NCI-H524 treated with DMSO at 0.1 percent for 48 hours (cell line): ENCODE measurements around the gene RILPL1.
"Not testable (repeated sequence)": the region's sequence is repeated elsewhere in the genome, so short reads cannot be mapped to it uniquely, and the experiment has no call there.

ENCODE experiments used
- DNase-seq: peaks from one replicate; lab custom pipeline; 2025; lab: John Stamatoyannopoulos, UW

The RILPL1 gene

DNA sequence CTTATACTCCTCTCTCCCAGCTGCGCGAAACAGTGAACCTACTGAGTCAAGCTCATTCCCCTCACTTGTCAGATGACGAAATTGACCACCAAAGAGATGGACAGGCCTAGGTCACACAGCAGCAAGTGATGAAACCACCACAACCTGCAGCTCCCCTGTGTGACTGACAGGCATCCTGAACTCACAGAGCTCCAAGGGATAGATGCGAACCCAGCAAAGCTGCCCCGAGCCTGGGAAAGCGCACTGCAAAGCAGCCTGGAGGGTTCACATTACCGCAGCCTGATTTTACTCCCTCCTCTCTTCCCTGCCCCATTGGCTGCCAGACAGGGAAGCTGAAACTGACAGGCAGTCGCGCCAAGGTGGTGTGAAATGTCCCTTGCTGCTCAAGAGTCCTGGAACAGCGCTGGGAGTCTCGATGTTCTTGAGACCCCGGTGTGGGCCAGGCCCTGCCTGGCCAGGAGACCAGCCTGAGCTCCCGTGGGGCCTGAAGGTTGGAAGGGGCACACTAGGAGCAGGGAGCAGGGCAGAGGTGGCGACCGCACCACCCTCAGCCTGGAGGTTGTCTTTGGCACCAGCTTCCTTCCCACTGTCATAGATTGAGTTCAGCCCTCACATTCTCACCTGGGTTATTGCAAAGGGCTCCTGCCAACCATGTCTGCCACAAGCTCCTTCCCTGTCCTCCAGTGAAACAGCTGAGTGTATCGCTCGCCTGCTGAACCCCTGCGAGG, 39.2 kb downstream of the RILPL1 start:
- no peak for DNase-seq

DNA sequence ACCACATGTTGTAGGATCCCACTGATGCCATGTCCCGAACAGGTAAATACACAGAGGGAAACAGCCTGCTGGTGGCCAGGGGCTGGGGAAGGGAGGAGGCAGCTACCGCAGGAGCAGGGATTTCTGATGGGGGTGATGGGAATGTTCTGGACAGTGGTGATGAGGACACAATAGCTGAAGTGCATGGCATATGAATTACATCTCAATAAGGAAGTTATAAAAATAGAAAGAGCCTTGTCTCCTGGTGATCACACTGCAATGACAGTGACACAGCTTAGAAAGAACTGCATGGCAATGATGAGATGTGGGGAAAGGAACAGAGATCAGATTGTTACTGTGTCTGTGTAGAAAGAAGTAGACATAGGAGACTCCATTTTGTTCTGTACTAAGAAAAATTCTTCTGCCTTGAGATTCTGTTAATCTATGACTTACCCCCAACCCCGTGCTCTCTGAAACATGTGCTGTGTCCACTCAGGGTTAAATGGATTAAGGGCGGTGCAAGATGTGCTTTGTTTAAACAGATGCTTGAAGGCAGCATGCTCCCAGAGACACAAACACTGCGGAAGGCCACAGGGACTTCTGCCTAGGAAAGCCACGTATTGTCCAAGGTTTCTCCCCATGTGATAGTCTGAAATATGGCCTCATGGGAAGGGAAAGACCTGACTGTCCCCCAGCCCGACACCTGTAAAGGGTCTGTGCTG, 41.0 kb downstream of the RILPL1 start:
- DNase-seq = not testable (repeated sequence)

DNA sequence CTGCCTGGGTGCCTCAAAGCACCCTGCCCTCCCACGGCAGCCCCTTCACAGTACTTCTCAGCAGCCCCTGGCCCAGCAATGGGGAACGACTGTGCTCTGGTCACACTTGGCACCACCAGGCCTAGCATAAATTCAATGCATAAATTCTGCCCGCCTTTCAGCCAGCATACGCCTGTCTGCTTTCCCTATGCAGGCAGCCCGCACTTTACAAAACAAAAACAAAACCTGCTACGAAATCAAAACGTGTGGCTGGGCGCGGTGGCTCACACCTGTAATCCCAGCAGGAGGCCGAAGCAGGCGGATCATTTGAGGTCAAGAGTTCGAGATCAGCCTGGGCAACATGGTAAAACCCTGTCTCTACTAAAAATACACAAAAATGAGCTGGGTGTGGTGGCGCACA, 42.0 kb downstream of the RILPL1 start:
- DNase-seq = no peak

DNA sequence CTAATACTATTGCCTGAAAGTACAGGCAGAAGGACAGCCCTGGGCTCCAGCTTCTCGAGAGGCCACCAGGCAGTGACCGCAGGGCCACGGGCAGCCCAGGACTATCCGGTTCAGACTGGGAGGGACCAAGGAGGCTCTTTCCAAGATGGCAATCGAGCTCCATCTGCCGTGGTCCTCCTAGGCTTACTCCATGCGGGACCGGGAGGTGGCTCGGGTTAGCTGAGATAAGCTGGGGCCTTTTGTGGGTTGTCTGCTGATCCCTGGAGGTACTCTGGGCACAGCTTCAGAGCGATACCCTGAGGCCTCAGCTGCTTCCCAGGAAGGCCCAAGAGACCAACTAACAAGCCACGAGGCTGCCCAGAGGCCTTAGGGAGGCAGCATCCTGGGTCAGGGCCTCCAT, 42.5 kb downstream of the RILPL1 start:
- DNase-seq = no peak

DNA sequence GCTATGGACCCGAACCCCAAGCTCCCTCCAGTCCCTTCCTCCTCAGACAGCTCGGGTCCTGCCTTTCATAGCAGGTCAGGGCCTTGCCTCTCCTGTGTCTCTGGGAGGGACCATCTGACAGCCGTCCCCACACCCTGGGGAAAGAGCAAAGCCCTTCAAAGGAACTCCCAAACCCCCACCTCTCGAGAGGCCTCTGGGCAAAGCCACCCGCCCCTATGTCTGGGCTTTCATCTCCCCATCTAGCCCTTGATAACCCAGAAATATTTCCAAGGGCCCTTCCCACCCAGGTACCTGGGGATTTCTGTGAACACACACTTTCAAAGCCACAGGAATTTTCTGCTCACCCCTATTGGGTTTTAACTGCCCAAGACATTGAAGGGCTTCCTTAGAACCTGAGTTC, 43.4 kb downstream of the RILPL1 start:
- DNase-seq = no peak

DNA sequence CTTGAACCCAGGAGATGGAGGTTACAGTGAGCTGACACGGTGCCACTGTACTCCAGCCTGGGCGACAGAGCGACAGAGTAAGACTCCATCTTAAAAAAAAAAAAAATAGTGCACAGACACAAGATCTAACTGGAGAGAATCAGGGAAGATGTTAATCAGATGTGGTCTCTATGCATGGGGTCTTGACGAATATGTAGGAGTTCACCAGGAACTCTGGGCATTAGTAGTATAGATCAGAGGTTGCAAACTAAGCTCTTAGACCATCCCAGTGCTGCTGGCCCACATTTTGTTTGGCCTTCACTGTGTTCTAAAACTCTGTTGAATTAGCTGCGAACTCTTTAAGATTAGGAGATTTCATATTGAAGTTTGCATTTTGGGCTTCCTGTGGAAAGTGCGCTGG, 43.9 kb downstream of the RILPL1 start:
- no peak for DNase-seq

DNA sequence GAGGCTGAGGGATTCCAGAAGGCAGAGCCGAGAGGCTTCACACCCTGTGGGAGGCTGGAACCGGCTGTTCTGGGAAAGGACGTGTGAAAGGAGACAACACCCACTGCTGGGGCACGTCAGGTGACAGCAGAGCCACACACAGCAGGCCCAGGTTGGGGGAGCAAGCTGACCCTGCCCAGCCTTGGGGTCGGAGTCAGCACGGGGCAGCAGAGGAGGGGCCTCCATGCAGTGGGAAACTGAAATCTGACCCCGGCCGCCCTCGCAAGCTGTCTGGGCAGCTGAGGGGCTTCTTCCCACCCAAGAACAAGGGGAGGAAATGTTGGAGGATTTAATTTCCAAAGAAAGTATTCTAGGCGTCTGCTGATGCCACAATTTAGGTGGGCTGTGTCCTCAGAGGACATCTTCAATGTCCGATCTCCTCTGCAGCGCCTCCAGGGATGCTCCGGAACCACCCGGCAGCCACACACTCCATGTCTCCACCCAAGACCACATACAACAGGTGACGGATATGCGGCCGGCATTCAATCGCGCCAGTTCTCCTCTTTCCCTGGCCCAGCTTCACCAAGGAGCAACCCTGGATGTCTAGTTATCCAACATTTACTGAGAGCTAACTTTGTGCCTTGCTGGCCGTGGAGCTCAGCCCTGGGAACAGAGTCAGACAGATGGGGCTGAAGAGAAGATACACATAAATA, 44.8 kb downstream of the RILPL1 start:
- no peak for DNase-seq

DNA sequence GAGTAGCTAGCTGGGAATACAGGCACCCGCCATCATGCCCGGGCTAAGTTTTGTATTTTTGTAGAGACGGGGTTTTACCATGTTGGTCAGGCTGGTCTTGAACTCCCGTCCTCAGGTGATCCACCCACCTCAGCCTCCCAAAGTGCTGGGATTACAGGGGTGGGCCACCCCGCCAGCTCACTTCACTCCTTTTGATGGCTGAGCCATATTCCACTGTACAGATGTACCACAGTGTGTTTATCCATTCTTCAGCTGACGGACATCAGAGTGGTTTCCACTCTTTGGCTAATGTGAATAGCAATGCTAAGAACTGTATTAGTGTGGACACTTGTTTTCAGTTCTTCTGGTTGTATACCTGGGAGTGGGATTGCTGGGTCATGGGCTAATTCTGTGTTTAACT, 46.1 kb downstream of the RILPL1 start:
- DNase-seq = no peak

DNA sequence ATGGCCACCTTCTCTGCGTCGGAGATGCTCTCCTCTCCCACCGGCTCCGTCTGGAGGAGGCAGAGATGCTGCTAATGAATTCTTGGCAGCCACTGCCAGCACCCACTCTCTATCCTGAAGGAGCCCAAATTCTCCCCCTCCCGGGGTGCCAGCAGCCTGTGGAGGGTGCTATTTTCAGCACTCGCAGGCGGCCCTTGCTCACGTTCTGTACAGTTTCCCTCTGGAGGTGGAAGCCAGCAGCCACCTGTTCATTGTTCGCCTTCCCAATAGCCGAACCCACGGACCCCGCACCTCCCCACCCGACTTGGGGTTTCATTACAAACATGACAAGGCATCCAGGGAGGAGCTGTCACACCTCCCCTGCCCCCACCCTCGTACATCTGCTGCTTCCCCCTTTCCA, 47.8 kb downstream of the RILPL1 start:
- no peak for DNase-seq

DNA sequence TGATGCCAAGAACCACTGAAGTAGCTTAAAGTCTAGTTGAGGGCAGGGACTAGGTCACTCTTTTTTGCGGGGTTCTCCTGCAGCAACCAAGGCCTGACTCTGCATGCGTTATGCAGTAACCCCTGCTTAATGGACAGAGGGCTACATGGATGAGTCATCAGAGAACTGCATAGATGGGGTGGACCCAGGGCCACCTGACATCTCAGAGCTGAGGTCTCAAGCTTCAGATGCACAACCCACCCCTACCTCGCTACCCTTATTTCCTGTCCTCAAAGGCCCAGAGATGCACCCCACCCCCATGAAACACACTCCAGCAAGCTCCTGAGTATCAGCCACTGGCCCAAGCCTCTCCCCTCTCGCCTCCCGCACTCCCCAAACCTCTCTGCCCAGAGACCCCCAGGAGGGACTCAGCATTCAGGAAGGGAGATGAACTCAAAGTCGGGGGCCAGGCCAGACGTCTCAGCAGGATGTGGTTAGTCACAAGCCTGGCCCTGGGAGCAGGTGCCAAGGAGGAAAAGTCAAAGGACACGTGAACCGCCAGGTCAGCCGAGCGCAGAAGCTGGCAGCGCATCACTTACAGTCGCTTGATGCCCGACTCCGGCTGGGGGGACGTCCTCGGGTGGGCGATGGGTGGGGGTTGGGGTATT, 49.8 kb downstream of the RILPL1 start:
- no peak for DNase-seq

DNA sequence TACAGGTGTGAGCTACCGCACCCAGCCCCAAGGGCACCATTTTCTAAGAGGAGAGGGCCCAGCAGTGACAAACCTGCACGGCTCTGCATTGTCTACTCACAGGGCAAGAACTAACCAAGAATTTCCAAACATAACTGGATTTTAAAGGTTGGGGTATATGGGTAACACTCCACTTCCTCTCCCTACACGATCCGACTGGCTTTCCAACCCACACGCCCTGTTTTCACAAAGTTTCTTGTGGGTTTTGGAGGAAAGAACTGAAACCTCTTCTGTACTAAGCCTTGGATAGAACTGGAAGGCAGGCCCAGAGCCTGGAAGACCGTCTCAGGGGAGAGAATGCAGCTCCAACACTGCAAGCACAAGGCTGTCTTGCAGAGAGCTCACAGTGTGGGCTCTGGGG, 50.6 kb downstream of the RILPL1 start:
- no peak for DNase-seq

DNA sequence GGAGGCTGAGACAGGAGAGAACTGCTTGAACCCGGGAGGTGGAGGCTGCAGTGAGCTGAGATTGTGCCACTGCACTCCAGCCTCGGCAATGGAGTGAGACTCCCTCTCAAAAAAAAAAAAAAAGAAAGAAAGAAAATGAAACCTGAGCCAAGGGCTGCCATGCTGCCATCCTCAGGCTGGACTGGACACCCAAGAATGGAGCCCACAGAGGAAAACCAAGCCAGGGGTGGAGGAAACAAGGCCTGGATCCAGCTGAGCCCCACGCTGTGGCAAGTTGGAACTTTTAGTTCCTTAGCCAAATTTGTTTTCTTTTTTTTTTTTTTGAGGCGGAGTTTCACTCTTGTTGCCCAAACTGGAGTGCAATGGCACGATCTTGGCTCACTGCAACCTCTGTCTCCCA, 52.3 kb downstream of the RILPL1 start:
- DNase-seq = not testable (repeated sequence)

DNA sequence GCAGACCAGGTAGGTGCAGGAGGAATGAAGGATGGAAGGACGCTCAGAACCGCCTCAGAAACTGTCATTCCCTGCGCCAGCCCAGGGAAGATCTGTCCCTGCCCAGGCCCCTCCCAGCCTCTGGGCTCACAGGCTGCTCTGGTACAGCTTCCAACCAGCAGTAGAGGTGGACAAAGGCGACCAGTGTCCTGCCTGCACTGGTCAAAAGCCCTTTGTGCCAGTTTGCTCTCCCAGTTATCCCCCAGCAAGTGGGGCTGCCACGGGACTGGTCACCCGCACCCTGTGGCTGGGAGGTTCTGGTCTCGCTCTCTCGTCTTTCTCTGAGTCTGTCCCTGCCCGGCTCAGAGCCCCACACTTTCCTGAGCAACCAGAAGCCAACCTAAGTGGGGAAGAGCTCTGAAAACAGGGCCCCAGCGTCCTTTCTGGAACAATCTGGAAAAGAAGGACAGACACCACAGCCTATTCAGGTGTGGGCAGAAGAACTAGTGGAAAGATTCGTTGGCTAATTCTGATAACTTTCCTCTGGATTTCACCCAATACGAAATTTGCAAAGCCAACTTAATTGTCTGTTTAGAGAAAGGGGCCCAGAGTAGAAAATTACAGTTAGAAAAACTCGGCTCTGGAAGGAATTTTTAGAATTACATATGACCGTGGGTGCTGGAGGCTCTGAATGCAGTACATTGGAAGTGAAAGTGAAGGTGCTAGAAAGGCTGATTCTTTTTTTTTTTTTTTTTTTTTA, 53.9 kb downstream of the RILPL1 start:
- no peak for DNase-seq

DNA sequence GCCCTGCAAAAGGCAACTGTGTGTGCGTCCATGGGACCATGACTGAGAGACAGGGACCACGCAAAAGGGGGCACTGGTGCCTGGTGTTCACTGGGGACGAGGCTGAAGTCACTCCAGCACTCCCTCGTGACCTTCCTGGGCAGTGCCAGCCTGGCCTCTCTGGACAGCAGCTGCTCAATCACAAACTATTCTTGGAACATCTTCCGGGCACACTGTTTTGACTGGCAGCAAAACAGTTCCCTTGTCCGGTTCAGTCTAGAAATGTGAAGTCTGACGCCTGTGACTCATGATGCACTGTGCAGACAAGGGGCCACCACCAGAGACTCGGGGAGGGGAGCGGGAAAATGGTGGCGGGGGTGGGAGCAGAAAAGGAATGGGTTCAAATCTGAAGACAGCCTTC, 54.8 kb downstream of the RILPL1 start:
- DNase-seq = no peak

DNA sequence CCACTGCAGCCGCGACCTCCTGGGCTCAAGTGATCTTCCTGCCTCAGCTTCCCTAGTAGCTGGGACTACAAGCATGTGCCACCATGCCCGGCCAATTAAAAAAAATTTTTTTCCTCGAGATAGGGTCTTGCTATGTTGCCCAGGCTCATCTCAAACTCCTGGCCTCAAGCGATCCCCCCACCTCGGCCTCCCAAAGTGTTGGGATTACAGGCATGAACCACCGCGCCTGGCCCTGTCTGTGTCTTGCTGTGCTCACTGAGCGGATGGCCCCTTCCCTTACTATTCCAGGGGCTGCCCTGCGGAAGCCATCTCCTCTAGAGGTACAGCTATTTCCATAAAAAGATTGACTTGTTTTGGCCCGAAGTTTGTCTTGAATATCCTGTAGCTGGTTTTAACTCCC, 55.5 kb downstream of the RILPL1 start:
- DNase-seq = no peak

DNA sequence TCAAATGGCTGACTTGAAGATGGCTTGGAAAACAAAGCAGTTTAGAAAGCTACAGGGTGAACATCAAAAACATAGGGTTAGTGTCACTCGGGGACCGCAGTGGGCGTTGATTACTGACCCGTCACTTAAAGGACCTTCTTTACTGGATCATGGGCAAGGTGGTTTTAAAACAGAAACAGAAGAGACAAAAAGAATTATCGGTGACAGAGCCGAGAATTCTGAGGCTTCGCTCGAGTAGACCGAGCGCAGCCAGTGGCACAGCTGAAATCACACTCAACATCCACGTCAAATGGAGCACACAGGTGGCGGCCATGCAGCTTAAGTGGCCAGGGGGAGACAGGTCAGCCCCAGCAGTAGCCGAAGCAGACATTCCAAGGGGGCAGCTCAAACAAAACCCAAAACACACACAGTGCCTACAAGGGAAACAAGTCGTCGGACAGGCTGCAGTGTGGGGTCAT, 58.2 kb downstream of the RILPL1 start:
- no peak for DNase-seq

DNA sequence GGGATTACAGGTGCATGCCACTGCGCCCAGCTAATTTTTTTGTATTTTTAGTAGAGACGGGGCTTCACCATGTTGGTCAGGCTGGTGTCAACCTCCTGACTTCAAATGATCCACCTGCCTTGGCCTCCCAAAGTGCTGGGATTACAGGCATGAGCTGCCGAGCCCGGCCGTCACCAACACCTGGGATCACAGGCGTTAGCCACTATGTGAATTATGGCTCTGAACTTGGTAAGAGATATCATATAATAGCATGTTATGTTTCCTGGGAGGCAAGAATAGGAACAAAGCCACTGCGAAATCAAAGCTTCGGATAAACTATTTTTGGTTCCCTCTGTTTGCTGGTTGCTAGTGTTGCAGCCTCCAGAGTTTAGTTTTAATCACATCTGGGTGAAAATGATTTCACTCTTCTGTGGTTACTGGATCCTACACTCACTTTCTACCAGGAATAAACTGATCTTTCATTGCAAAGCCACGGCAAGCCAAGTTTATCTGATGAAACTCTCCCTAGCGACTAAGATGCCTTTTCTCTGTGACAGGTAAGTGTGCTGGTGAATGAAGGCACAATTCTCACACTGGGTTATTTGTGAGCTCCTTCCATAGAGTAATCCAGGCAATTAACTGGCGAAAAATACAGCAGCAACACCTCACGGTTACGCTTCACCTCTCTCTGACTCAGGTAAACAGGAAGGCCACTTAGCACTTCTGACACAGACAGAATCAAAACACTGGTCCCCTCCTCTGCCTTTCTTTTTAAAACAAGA, 58.9 kb downstream of the RILPL1 start:
- no peak for DNase-seq

DNA sequence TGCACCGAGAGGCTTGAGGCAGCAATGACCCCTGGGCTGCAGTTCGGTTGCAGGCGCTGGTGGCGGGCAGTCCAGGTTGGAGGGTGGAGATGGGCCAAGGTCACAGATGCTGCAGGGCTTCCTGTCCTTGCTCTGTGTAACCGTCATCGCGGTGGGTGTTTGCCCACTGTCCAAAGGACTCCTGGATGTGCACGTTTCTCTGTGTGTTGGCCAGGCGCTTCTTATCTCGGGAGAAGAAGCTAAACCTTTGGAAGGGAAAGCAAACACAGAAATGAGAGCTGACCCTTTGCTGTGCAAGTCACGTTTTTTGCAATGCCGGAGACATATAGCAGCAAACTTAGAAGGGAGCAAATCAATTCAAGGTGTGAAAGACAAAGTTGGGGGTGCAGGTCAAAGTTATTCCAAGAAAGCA, 61.1 kb downstream of the RILPL1 start:
- DNase-seq = no peak

DNA sequence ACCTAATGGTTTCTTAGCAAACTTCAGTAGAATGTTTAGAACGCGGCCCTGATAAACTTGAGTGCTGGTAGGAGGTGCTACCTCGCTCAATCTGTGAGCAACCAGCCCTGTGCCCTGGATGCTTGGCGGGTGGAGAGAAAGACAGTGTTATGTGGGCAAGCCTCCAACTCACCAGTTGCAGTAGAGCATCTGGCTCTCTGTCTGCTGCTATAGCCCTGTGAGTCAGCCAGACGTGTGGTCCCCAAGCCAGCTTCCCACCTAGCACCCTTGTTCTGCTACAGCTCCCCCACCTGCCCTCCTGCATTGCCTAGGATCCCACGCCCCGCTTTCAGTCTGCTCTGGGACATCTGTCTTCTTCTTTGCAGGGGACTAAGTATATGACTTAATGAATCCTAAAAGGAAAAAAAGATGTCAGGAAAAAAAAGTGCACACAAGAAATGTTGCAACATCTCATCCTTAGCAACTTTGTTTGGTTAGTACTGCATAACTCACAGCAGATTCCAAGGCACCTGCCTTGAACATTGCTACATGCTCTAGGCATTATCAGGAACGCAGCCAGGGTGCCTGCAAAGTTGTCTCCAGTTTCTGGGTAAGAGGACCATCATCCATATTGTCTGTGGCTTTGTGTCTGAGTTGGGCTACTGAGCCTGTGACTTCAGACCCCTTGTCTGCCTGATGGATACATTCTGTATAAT, 62.0 kb downstream of the RILPL1 start:
- DNase-seq = no peak

DNA sequence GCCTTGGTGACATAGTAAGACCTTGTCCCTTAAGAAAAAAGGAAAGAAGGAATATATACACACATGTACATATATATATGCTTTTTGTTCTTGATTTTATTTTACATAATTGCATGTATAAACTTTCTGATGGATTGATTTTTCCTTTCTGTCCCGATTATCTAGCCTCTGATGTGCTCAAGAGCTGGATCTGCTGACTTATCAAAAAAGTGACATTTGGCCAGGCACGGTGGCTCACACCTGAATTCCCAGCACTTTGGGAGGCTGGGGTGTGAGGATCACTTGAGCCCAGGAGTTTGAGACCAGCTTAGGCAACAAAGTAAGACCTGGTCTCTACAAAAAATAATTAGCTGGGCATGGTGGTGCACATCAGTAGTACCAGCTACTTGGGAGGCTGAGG, 63.5 kb downstream of the RILPL1 start:
- DNase-seq = no peak

DNA sequence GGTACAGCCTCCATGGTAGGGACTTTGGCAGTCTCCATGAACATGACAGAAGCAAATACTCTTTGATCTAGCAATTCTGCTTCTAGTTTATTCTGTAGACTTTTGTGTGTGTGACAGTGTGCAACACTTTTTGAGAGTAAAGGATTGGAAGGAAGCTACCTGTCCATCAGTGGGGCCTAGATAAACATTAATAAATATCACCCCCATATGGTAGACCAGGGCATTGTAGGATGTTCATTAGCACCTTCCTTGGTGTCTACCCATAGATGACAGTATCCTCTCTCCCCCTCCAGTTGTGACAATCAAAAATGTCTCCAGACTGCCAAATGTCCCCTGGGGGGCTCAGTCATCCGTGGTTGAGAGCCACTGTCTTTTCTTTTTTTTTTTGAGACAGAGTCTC, 64.7 kb downstream of the RILPL1 start:
- DNase-seq = no peak
